H9 (cell line): ENCODE data around the gene RBM19. TPM values are rescaled to one million over a fixed set of nuclear protein-coding genes. Genes with fewer than 3 reads are reported as not detected.

Experiments
- DNase-seq: peaks from one replicate; pipeline ENCODE4 v3.0.0-alpha.2; 2017
- H2AFZ ChIP-seq: one replicate; pipeline ENCODE4 v1.6.1; 2013; ENCODE audit warnings: mild to moderate bottlenecking, low read length, control low read depth, moderate library complexity
- H2AK5ac ChIP-seq: 2 replicates; pipeline ENCODE4 v1.6.1; 2013; ENCODE audit warnings: low read length, control low read depth, mixed read lengths; ENCODE audit not compliant: insufficient read length
- H2BK120ac ChIP-seq: one replicate; pipeline ENCODE4 v1.6.1; 2013; ENCODE audit warnings: low read depth, mild to moderate bottlenecking, low read length, control low read depth, inconsistent platforms; ENCODE audit not compliant: poor library complexity, severe bottlenecking
- H2BK12ac ChIP-seq: 2 replicates; pipeline ENCODE4 v1.6.1; 2013; ENCODE audit warnings: low read length, control low read depth, mixed read lengths, low read depth; ENCODE audit not compliant: insufficient read length
- H2BK15ac ChIP-seq: 2 replicates; pipeline ENCODE4 v1.6.1; 2013; ENCODE audit warnings: low read depth, low read length, control low read depth
- H2BK20ac ChIP-seq: one replicate; pipeline ENCODE4 v1.6.1; 2013; ENCODE audit warnings: low read depth, mild to moderate bottlenecking, low read length, control low read depth, inconsistent platforms; ENCODE audit not compliant: poor library complexity, severe bottlenecking
- H2BK5ac ChIP-seq: 2 replicates; pipeline ENCODE4 v1.6.1; 2013; ENCODE audit warnings: low read length, control low read depth, mixed read lengths; ENCODE audit not compliant: insufficient read length
- H3K14ac ChIP-seq: 2 replicates; pipeline ENCODE4 v1.6.1; 2013; ENCODE audit warnings: low read length, control low read depth; ENCODE audit not compliant: insufficient read depth
- H3K18ac ChIP-seq: 2 replicates; pipeline ENCODE4 v1.6.1; 2013; ENCODE audit warnings: low read depth, mild to moderate bottlenecking, mixed read lengths, low read length, control low read depth; ENCODE audit not compliant: insufficient read length
- H3K23ac ChIP-seq: 2 replicates; pipeline ENCODE4 v1.6.1; 2013; ENCODE audit warnings: low read length, control low read depth, mixed read lengths, low read depth; ENCODE audit not compliant: insufficient read length
- H3K23me2 ChIP-seq: 2 replicates; pipeline ENCODE4 v1.6.1; 2013; ENCODE audit warnings: low read depth, mild to moderate bottlenecking, mixed read lengths, low read length, control low read depth; ENCODE audit not compliant: insufficient read length, poor library complexity, severe bottlenecking
- H3K27ac ChIP-seq: 2 replicates; pipeline ENCODE4 v1.5.1; 2013; ENCODE audit warnings: low read length, control low read depth, mixed read lengths, low read depth; ENCODE audit not compliant: insufficient read length
- H3K27me3 ChIP-seq: 2 replicates; pipeline ENCODE4 v1.6.1; 2013; ENCODE audit warnings: low read length, control low read depth, inconsistent platforms; ENCODE audit not compliant: insufficient read depth
- H3K4ac ChIP-seq: 2 replicates; pipeline ENCODE4 v1.6.1; 2013; ENCODE audit warnings: low read depth, mild to moderate bottlenecking, control low read depth, inconsistent platforms, low read length, moderate library complexity
- H3K4me1 ChIP-seq: 2 replicates; pipeline ENCODE4 v1.6.1; 2013; ENCODE audit warnings: low read length, control low read depth, inconsistent platforms; ENCODE audit not compliant: insufficient read depth
- H3K4me2 ChIP-seq: 2 replicates; pipeline ENCODE4 v1.6.1; 2013; ENCODE audit warnings: low read length, control low read depth, mixed read lengths; ENCODE audit not compliant: insufficient read length, insufficient read depth
- H3K56ac ChIP-seq: 2 replicates; pipeline ENCODE4 v1.6.1; 2013; ENCODE audit warnings: low read depth, mild to moderate bottlenecking, mixed read lengths, low read length, control low read depth; ENCODE audit not compliant: insufficient read length
- H3K79me1 ChIP-seq: 2 replicates; pipeline ENCODE4 v1.6.1; 2013; ENCODE audit warnings: low read depth, mild to moderate bottlenecking, moderate library complexity, low read length, control low read depth, inconsistent platforms; ENCODE audit not compliant: insufficient read depth, poor library complexity, severe bottlenecking
- H3K79me2 ChIP-seq: 2 replicates; pipeline ENCODE4 v1.6.1; 2013; ENCODE audit warnings: low read length, control low read depth, inconsistent platforms; ENCODE audit not compliant: insufficient read depth
- H3K9ac ChIP-seq: 2 replicates; pipeline ENCODE4 v1.6.1; 2013; ENCODE audit warnings: low read length, control low read depth, mixed read lengths; ENCODE audit not compliant: insufficient read length; ENCODE audit errors: extremely low read depth
- H3K9me3 ChIP-seq: one replicate; pipeline ENCODE4 v1.6.1; 2013; ENCODE audit warnings: low read depth, low read length, inconsistent platforms; ENCODE audit not compliant: control insufficient read depth
- H3T11ph ChIP-seq: one replicate; pipeline ENCODE4 v1.6.1; 2013; ENCODE audit warnings: mild to moderate bottlenecking, low read length, control low read depth, inconsistent platforms
- H4K20me1 ChIP-seq: one replicate; pipeline ENCODE4 v1.6.1; 2013; ENCODE audit not compliant: control insufficient read depth, insufficient read length, insufficient read depth
- H4K5ac ChIP-seq: 2 replicates; pipeline ENCODE4 v1.6.1; 2013; ENCODE audit warnings: low read depth, mild to moderate bottlenecking, mixed read lengths, low read length, control low read depth; ENCODE audit not compliant: insufficient read length
- H4K8ac ChIP-seq: replicated peaks from 2 replicates; pipeline ENCODE4 v1.6.1; 2013; ENCODE audit warnings: low read length, control low read depth, mixed read lengths, low read depth; ENCODE audit not compliant: insufficient read length
- H4K91ac ChIP-seq: 2 replicates; pipeline ENCODE4 v1.6.1; 2013; ENCODE audit warnings: low read depth, mild to moderate bottlenecking, moderate library complexity, mixed read lengths, low read length, control low read depth; ENCODE audit not compliant: insufficient read length
- H3K27ac Mint-ChIP-seq, 3 experiments: 2 replicates in 2 of 3; 3 replicates in 1 of 3; pipeline ENCODE4 v1.8.0; 2020 to 2021; ENCODE audit warnings: mixed read lengths in 3 of 3, mild to moderate bottlenecking in 1 of 3, moderate library complexity in 1 of 3
- H3K27me3 Mint-ChIP-seq: 2 replicates; pipeline ENCODE4 v1.8.0; 2021; ENCODE audit warnings: low read depth, mild to moderate bottlenecking, moderate library complexity, mixed read lengths
- H3K36me3 Mint-ChIP-seq, 3 experiments: 2 replicates in 2 of 3; 3 replicates in 1 of 3; pipeline ENCODE4 v1.8.0; 2020 to 2021; ENCODE audit warnings: low read depth in 3 of 3, mixed read lengths in 3 of 3; ENCODE audit not compliant: insufficient read depth in 1 of 3
- H3K4me1 Mint-ChIP-seq, 2 experiments: 2 replicates each; pipeline ENCODE4 v1.8.0; 2020; ENCODE audit warnings: mixed read lengths in 2 of 2
- H3K4me3 Mint-ChIP-seq, 2 experiments: 2 replicates in 1 of 2; 3 replicates in 1 of 2; pipeline ENCODE4 v1.8.0; 2020 to 2021; ENCODE audit warnings: mild to moderate bottlenecking in 2 of 2, mixed read lengths in 2 of 2, moderate library complexity in 1 of 2
- H3K9me3 Mint-ChIP-seq, 2 experiments: 2 replicates in 1 of 2; 3 replicates in 1 of 2; pipeline ENCODE4 v1.8.0; 2020; ENCODE audit warnings: mild to moderate bottlenecking in 2 of 2, mixed read lengths in 2 of 2, moderate library complexity in 1 of 2
- CTCF ChIP-seq: fragments of 200-600 bp; sonication (generic); conservative IDR thresholded peaks from 3 replicates; pipeline ENCODE4 v1.8.0; 2021; ENCODE audit warnings: antibody characterized with exemption, mild to moderate bottlenecking
- WGBS: extraction: QIAGEN DNeasy Blood & Tissue Kit; methylation state at CpG from one replicate; pipeline ENCODE4 v1.1.7; 2013; ENCODE audit warnings: missing lambda C conversion rate, low lambda C conversion rate, mixed read lengths; ENCODE audit not compliant: insufficient read length; ENCODE audit errors: extremely low coverage; 5-methylcytosine and 5-hydroxymethylcytosine counted together
- total RNA-seq: library from RNA; stranded (reverse); gene quantifications from 2 replicates; pipeline ENCODE4 v1.2.1, GENCODE V29; 2021

The RBM19 gene
- total RNA-seq, 1 experiment from 2014 or later = 32.2 TPM

DNA sequence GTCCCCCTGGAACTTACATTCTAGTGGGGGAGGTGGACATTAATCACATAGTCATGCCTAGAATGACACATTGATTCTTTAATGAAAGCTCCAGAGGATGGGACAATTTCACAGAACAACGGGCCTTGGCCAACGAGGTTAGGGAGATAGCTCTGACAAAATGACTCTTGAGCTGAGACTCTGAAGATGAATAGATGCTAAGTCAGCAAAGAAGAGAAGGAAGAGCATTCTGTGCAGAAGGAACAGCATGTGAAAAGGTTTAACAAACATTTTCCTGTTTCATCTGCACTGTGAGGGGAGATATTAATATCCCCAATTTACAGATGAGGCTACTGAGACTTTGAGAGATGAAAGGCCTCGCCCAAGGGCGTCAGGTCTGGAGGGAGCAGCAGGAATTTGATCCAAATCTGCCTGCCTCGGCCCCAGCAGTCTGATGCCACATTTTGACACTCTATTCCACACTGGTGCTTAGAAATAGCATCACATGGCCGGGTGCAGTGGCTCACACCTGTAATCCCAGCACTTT, 193.6 kb downstream of the RBM19 start:
- no peak for TF ChIP-seq CTCF
- H4K91ac ChIP-seq = no peak overlapping the region
- H3K9ac ChIP-seq = no peak overlapping the region

More for the DNA sequence above, 193.6 kb downstream of the RBM19 start:
- H3K27me3 ChIP-seq = no peaks in the 10 kb centered on the region
- no peak overlapping the region for H2BK120ac ChIP-seq
- H3K79me2 ChIP-seq = 0 out of 2 replicates have a peak, but pooled peaks cover 2% of the 10 kb centered on the region
- Mint-ChIP-seq H3K36me3 (no peaks in the 10 kb centered on the region), H3K27ac (no peak overlapping the region), H3K27me3 (peaks cover 9% of the 10 kb centered on the region), H3K4me1 (peaks cover 4 to 9% of the 10 kb centered on the region in 2 experiments; a peak in 2 of 4 replicates), H3K4me3 (no peak overlapping the region), H3K9me3 (no peaks in the 10 kb centered on the region)
- no peak overlapping the region for H4K5ac ChIP-seq
- H3K56ac ChIP-seq = no peak overlapping the region
- H3T11ph ChIP-seq = no peak overlapping the region
- no CpG with 5 or more reads among the region's 6 CpGs for WGBS
- no peak overlapping the region for H3K4me2 ChIP-seq
- DNase-seq = no peak
- H2BK5ac ChIP-seq = no peak overlapping the region
- no peaks in the 10 kb centered on the region for H3K23me2 ChIP-seq
- H3K14ac ChIP-seq = no peak overlapping the region
- no peaks in the 10 kb centered on the region for H3K79me1 ChIP-seq
- H2BK20ac ChIP-seq = no peak overlapping the region
- no peak overlapping the region for H3K18ac ChIP-seq
- H3K27ac ChIP-seq = no peak overlapping the region
- no peaks in the 10 kb centered on the region for H3K4me1 ChIP-seq
- no peak overlapping the region for H2BK12ac ChIP-seq
- no peak overlapping the region for H3K23ac ChIP-seq
- no peaks in the 10 kb centered on the region for H4K20me1 ChIP-seq
- no peak overlapping the region for H2AFZ ChIP-seq
- H2AK5ac ChIP-seq = no peak overlapping the region
- H2BK15ac ChIP-seq = no peak overlapping the region
- no peaks in the 10 kb centered on the region for H3K9me3 ChIP-seq
- no peak overlapping the region for H4K8ac ChIP-seq
- H3K4ac ChIP-seq = no peak overlapping the region
